CD4-positive, alpha-beta memory T cell (primary cell): Measurements from ENCODE around the gene AQP7. TPM values are rescaled to one million over a fixed set of nuclear protein-coding genes. Genes with fewer than 3 reads are reported as not detected.

Experiments used
- polyA plus RNA-seq, 2 donors: library from polyadenylated mRNA; unstranded; fragments of 300-500 nt; fragmentation: Illumina TruSeq; gene quantifications; one replicate each; pipeline ENCODE4 v1.2.3, GENCODE V29; 2021
- total RNA-seq, 2 experiments: library from RNA; stranded (reverse); gene quantifications; one replicate each; pipeline ENCODE4 v1.2.3, GENCODE V29; 2021

Gene AQP7
- total and polyA plus RNA-seq, 4 experiments from 2014 or later, result 0.30 to 0.81 TPM; not detected in 2

Other genes starting within 250 kb of the AQP7 start
- gene B4GALT1, start 235.2 kb downstream of the AQP7 start, total RNA-seq, result 10 to 100 TPM; 54.1 to 56.0 TPM
- gene B4GALT1, start 235.2 kb downstream of the AQP7 start, polyA plus RNA-seq, result 10 to 100 TPM; 16.6 to 32.0 TPM
- gene SPINK4, start 162.4 kb downstream of the AQP7 start, total RNA-seq, result not detected
- gene SPINK4, start 162.4 kb downstream of the AQP7 start, polyA plus RNA-seq, result not detected
- gene BAG1, start 137.9 kb downstream of the AQP7 start, total RNA-seq, result 10 to 100 TPM; 53.5 to 56.3 TPM
- 10 to 100 TPM; 70.9 to 84.9 TPM for gene BAG1, start 137.9 kb downstream of the AQP7 start, polyA plus RNA-seq
- gene CHMP5, start 137.5 kb downstream of the AQP7 start, total RNA-seq, result 10 to 100 TPM; 32.3 to 35.0 TPM
- gene CHMP5, start 137.5 kb downstream of the AQP7 start, polyA plus RNA-seq, result 10 to 100 TPM; 44.3 to 59.9 TPM
- 10 to 100 TPM; 63.7 to 64.7 TPM for gene NFX1, start 112.1 kb downstream of the AQP7 start, total RNA-seq
- 10 to 100 TPM; 21.2 to 45.0 TPM for gene NFX1, start 112.1 kb downstream of the AQP7 start, polyA plus RNA-seq
- 100 to 1,000 TPM; 172 TPM for gene AQP3, start 45.0 kb upstream of the AQP7 start, total RNA-seq
- 100 to 1,000 TPM; 484 to 562 TPM for gene AQP3, start 45.0 kb upstream of the AQP7 start, polyA plus RNA-seq
- gene NOL6, start 71.4 kb upstream of the AQP7 start, total RNA-seq, result 10 to 100 TPM; 39.1 to 41.1 TPM
- gene NOL6, start 71.4 kb upstream of the AQP7 start, polyA plus RNA-seq, result 10 to 100 TPM; 11.7 to 28.1 TPM
- gene ANKRD18B, start 121.7 kb upstream of the AQP7 start, total RNA-seq, result 1 to 10 TPM; 1.2 to 1.9 TPM
- not detected for gene ANKRD18B, start 121.7 kb upstream of the AQP7 start, polyA plus RNA-seq